IPS-11a (cell line): ENCODE results near the gene POU3F2.

ENCODE experiments used
- H3K4me3 ChIP-seq: one replicate; pipeline ENCODE4 v1.5.1; 2013; ENCODE audit warnings: low read depth, low read length, control low read depth

The POU3F2 gene

GRCh38 chr6:98834060-98835031, at the start of gene POU3F2:
POU3F2 (plus strand) TSS chr6:98834574; CDS start chr6:98834874, 300 bp downstream.
- peak within 1 kb of the TSS; percentile 54 for H3K4me3 ChIP-seq

GRCh38 chr6:98787435-98787834, 46.9 kb upstream of the POU3F2 start:
- H3K4me3 ChIP-seq = no peak overlapping the region

- no peak overlapping the region for H3K4me3 ChIP-seq
Observed at GRCh38 chr6:98787961-98788360, 46.4 kb upstream of the POU3F2 start.

GRCh38 chr6:98794307-98794842, 40.0 kb upstream of the POU3F2 start:
- no peak overlapping the region for H3K4me3 ChIP-seq

GRCh38 chr6:98797217-98797994, 37.0 kb upstream of the POU3F2 start:
- H3K4me3 ChIP-seq = no peak overlapping the region

- H3K4me3 ChIP-seq = no peak overlapping the region
Observed at GRCh38 chr6:98800866-98801265, 33.5 kb upstream of the POU3F2 start.

GRCh38 chr6:98808541-98809210, 25.7 kb upstream of the POU3F2 start:
- no peak overlapping the region for H3K4me3 ChIP-seq

GRCh38 chr6:98812220-98812619, 22.2 kb upstream of the POU3F2 start:
- H3K4me3 ChIP-seq = no peak overlapping the region

GRCh38 chr6:98816799-98817198, 17.6 kb upstream of the POU3F2 start:
- H3K4me3 ChIP-seq = no peak overlapping the region

GRCh38 chr6:98821756-98822405, 12.5 kb upstream of the POU3F2 start:
- no peak overlapping the region for H3K4me3 ChIP-seq

- peak overlapping the region; percentile 59 for H3K4me3 ChIP-seq
Observed at GRCh38 chr6:98823428-98824161, 10.8 kb upstream of the POU3F2 start.

- H3K4me3 ChIP-seq = peak overlapping the region; percentile 59
Observed at GRCh38 chr6:98824162-98824901, 10.0 kb upstream of the POU3F2 start.

GRCh38 chr6:98824902-98825599, 9.3 kb upstream of the POU3F2 start:
- H3K4me3 ChIP-seq = peak overlapping the region; percentile 59

- H3K4me3 ChIP-seq = no peak overlapping the region
Observed at GRCh38 chr6:98825600-98826230, 8.7 kb upstream of the POU3F2 start.

GRCh38 chr6:98827295-98828159, 6.8 kb upstream of the POU3F2 start:
- no peak overlapping the region for H3K4me3 ChIP-seq

- peak overlapping the region; percentile 1 for H3K4me3 ChIP-seq
Observed at GRCh38 chr6:98828211-98828788, 6.1 kb upstream of the POU3F2 start.

GRCh38 chr6:98828941-98829411, 5.4 kb upstream of the POU3F2 start:
- no peak overlapping the region for H3K4me3 ChIP-seq
